Astrocyte of the cerebellum (primary cell): ENCODE measurements around the gene CDH15.

Experiments used
- DNase-seq: peaks from one replicate; pipeline ENCODE4 v3.0.0-alpha.2; 2011; ENCODE audit warnings: low read depth
- H3K4me3 ChIP-seq: 2 replicates; pipeline ENCODE4 v1.5.1; 2011; ENCODE audit warnings: mild to moderate bottlenecking, low read depth, low read length, moderate library complexity
- in situ Hi-C: cut with HindIII; loops from 2 replicates; pipeline ENCODE4 v1.10.0; 2017; ENCODE audit warnings: low sequenced_read_pairs
- TF ChIP-seq, protein P1 (sequence below): IDR thresholded peaks from 2 replicates; pipeline ENCODE4 v1.5.1; 2012; ENCODE audit warnings: low read length, low read depth, moderate library complexity, mild to moderate bottlenecking; ENCODE audit errors: missing control alignments

Gene CDH15

GRCh38 chr16:89140981-89141883 lies 30.3 kb upstream of the CDH15 start:
- H3K4me3 ChIP-seq, result no peak overlapping the region
- TF ChIP-seq, protein P1, sequence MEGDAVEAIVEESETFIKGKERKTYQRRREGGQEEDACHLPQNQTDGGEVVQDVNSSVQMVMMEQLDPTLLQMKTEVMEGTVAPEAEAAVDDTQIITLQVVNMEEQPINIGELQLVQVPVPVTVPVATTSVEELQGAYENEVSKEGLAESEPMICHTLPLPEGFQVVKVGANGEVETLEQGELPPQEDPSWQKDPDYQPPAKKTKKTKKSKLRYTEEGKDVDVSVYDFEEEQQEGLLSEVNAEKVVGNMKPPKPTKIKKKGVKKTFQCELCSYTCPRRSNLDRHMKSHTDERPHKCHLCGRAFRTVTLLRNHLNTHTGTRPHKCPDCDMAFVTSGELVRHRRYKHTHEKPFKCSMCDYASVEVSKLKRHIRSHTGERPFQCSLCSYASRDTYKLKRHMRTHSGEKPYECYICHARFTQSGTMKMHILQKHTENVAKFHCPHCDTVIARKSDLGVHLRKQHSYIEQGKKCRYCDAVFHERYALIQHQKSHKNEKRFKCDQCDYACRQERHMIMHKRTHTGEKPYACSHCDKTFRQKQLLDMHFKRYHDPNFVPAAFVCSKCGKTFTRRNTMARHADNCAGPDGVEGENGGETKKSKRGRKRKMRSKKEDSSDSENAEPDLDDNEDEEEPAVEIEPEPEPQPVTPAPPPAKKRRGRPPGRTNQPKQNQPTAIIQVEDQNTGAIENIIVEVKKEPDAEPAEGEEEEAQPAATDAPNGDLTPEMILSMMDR, result no peak
- in situ Hi-C loops, result loop anchor here (5.0 to 10.0 kb wide), 2 partner anchors 76 to 386 kb away; partner anchors contain the start of gene ZNF778
- no peak for DNase-seq

DNA sequence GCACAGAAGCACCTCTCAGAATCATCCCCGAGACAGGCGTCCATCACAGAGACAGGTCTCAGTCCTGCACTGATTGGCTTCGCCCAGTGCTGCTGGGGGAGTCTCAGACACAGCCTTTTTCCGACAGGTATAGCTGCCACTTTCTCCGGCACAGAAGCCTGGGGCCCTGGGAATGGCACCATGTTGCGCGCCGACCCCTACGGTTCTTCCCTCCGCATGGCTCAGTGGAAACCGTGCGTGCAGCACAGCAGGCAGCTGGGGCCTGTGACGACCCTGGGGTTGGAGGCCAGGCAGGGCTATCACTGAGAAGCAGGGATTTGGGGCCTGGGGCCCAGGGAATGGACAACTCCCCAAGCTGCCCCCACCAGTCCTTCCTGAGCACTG lies 29.7 kb upstream of the CDH15 start:
- TF ChIP-seq, protein P1, result no peak
- no peak for DNase-seq
- in situ Hi-C loops, result loop anchor here (5.0 to 10.0 kb wide), 2 partner anchors 75 to 387 kb away; partner anchors contain the start of gene ZNF778
- no peak overlapping the region for H3K4me3 ChIP-seq

DNA sequence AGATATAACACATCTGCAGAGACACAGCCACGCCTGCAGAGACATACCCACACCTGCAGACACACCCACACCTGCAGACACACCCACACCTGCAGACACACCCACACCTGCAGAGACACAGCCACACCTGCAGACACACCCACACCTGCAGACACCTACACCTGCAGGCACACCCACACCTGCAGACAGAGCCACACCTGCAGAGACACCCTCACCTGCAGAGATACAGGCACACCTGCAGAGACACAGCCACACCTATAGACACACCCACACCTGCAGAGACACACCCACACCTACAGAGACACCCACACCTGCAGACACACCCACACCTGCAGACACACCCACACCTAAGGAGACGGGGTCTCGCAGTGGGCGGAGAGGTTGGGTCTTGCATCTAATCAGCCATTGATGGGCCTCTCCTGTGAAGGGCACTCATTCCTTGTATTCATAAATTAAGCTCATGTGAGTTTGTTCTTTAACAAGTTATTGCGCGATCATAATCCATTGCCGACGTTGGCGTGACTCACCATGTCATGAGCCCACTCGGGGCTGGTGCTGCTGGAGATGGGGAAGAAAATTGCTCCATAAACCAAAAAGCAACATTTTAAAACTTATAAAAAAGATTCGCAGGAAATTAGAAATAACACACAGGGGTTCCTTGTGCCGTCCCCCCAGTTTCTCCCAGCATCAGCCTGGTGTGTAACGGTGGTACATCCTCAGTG lies 28.9 kb upstream of the CDH15 start:
- in situ Hi-C loops, result loop anchor here (5.0 to 10.0 kb wide), 2 partner anchors 75 to 388 kb away; partner anchors contain the start of gene ZNF778
- TF ChIP-seq, protein P1, result no peak
- no peak overlapping the region for H3K4me3 ChIP-seq
- no peak for DNase-seq

DNA sequence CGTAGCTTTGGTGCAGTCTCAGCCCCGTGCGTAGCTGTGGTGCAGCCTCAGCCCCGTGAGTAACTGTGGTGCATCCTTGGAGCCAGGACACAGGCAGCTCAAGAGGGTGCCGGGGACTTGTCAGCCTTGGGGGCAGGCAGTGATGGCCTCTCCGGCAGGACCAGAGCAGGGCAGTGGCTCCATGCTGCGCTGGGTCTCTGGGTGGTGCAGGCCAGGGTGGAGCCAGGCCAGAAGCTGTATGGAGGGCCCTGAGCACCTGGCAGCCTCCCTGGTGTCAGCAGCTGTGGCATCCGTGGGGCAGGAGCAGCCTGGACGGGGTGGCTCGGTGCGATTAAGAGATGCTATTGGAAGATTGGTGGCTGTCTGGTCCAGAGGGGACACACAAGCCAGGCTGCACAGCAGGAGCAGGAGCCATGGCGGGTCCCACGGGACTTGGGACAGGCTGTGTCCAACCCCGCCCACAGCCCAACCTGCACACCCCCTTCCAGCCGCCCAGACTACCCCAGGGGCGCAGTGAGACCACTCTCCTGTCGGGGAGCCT lies 28.3 kb upstream of the CDH15 start:
- in situ Hi-C loops, result loop anchor here (5.0 to 10.0 kb wide), 2 partner anchors 74 to 388 kb away; partner anchors contain the start of gene ZNF778

DNA sequence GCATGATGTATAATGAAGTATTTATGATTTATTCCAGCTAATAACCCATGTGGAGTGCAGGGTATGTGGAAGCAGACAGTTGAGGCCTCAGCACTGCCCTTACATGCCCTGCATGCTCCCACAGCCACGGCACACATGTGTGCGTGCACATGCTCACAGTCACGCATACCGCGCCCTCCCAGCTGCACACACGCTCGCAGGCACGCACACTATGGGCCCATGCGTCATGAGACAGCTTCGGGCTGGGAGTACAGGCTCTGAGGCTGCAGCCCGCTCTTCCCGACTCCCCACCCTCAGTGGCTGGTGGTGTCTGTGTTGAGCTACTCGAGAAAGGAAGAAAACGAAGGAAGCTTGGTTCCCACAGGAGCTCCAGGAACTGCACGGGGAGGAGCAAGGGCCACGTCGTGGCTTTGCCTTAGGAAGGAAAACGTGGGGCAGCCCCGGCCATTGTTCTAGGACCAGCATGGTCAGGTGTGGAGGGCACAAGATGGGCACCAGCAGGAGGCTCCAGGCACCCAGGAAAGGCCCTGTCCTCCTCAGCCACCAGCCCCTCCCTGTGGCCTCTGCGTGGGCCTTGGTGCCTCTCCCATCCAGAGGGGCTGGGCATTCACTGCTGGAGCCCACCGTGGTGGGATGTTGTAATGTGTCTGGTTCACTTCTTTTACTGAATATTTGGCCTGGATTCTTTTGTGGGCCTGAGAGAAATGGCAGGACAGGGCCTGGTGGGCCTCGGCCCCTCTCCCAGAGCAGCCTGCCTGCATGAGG lies 27.5 kb upstream of the CDH15 start:
- DNase-seq, result no peak
- in situ Hi-C loops, result loop anchor here (5.0 to 10.0 kb wide), 2 partner anchors 73 to 389 kb away; partner anchors contain the start of gene ZNF778

More for the DNA sequence above, 28.3 kb upstream of the CDH15 start:
- no peak overlapping the region for H3K4me3 ChIP-seq
- no peak for DNase-seq
- TF ChIP-seq, protein P1, result no peak

More for the DNA sequence above, 27.5 kb upstream of the CDH15 start:
- H3K4me3 ChIP-seq, result no peak overlapping the region
- TF ChIP-seq, protein P1, result no peak
